ENCODE data around the gene FRMD4B.

Gene FRMD4B

GRCh38 chr3:69378112-69378802 lies 7.6 kb downstream of the FRMD4B start:
- Mint-ChIP-seq H3K4me3 (no peak overlapping the region), H3K9me3 (no peaks in the 10 kb centered on the region), H3K4me1 (peaks cover 15% of the 10 kb centered on the region), H3K36me3 (ENCODE audit: low read depth) (no peaks in the 10 kb centered on the region), H3K27ac (no peak overlapping the region), H3K27me3 (ENCODE audit: low read depth) (peaks cover 4% of the 10 kb centered on the region)
- TF ChIP-seq, protein P1, sequence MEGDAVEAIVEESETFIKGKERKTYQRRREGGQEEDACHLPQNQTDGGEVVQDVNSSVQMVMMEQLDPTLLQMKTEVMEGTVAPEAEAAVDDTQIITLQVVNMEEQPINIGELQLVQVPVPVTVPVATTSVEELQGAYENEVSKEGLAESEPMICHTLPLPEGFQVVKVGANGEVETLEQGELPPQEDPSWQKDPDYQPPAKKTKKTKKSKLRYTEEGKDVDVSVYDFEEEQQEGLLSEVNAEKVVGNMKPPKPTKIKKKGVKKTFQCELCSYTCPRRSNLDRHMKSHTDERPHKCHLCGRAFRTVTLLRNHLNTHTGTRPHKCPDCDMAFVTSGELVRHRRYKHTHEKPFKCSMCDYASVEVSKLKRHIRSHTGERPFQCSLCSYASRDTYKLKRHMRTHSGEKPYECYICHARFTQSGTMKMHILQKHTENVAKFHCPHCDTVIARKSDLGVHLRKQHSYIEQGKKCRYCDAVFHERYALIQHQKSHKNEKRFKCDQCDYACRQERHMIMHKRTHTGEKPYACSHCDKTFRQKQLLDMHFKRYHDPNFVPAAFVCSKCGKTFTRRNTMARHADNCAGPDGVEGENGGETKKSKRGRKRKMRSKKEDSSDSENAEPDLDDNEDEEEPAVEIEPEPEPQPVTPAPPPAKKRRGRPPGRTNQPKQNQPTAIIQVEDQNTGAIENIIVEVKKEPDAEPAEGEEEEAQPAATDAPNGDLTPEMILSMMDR (IDR thresholded peaks at IDR 0.05; ENCODE audit: unreplicated experiment in 3 of 3), result no peak

- Mint-ChIP-seq H3K4me3 (no peak overlapping the region), H3K36me3 (ENCODE audit: low read depth) (no peaks in the 10 kb centered on the region), H3K27me3 (ENCODE audit: low read depth) (peaks cover 4% of the 10 kb centered on the region), H3K9me3 (no peaks in the 10 kb centered on the region), H3K4me1 (peaks cover 15% of the 10 kb centered on the region), H3K27ac (no peak overlapping the region)
- TF ChIP-seq, protein P1 (IDR thresholded peaks at IDR 0.05; ENCODE audit: unreplicated experiment in 3 of 3), result no peak
Observed at GRCh38 chr3:69377262-69377661, 8.6 kb downstream of the FRMD4B start.

DNA sequence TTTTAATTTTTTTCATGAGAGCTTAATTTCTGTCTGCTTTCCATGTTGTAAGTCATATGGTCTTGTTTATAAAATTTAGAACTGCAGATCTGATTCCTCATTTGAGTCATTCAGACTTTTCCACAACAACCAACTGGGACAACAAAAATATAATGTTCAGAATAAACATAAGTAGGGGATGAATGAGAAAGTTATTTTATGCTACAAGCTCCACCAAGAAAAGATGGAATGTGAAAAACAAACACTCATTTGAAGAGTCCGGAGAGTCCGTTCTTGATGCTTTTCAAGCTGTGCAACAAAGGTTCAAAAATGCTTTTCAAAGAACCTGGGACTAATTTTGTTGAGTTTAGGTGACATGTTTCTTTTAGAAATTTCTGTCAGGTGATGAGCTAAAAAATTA lies 9.2 kb downstream of the FRMD4B start:
- Mint-ChIP-seq H3K27me3 (ENCODE audit: low read depth) (peaks cover 4% of the 10 kb centered on the region), H3K36me3 (ENCODE audit: low read depth) (no peaks in the 10 kb centered on the region), H3K4me3 (no peak overlapping the region), H3K4me1 (peaks cover 15% of the 10 kb centered on the region), H3K27ac (no peak overlapping the region), H3K9me3 (no peaks in the 10 kb centered on the region)
- TF ChIP-seq, protein P1 (IDR thresholded peaks at IDR 0.05; ENCODE audit: unreplicated experiment in 3 of 3), result no peak

DNA sequence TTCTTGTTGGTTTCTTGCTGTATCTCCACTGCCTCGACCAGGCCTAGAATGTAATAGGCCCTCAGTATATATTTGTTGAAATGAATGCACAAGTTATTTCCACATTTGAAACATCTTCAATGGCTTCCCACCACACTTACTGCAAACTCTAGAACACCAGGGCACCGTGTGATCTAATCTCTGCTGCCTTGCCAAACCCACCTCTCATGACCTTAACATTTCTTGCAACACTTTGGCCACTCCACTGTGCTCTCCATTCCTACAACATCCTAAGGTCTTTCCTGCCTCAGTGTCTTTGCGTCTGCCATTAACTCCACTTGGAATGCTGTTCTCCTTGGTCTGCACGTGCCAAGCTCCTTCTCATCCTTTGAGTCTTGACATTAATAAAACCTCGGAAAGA lies 14.1 kb downstream of the FRMD4B start:
- H3K36me3 Mint-ChIP-seq (ENCODE audit: low read depth), result no peaks in the 10 kb centered on the region
- no peak overlapping the region for H3K4me3 Mint-ChIP-seq
- H3K27ac Mint-ChIP-seq, result no peak overlapping the region
- TF ChIP-seq, protein P1 (IDR thresholded peaks at IDR 0.05; ENCODE audit: unreplicated experiment in 3 of 3), result no peak
- no peaks in the 10 kb centered on the region for H3K9me3 Mint-ChIP-seq
- H3K4me1 Mint-ChIP-seq, result peaks cover 13% of the 10 kb centered on the region
- H3K27me3 Mint-ChIP-seq (ENCODE audit: low read depth), result no peaks in the 10 kb centered on the region

GRCh38 chr3:69370901-69371301 lies 15.0 kb downstream of the FRMD4B start:
- no peaks in the 10 kb centered on the region for H3K27me3 Mint-ChIP-seq (ENCODE audit: low read depth)
- H3K27ac Mint-ChIP-seq, result no peak overlapping the region
- TF ChIP-seq, protein P1 (IDR thresholded peaks at IDR 0.05; ENCODE audit: unreplicated experiment in 3 of 3), result no peak
- no peak overlapping the region for H3K4me3 Mint-ChIP-seq
- H3K9me3 Mint-ChIP-seq, result no peaks in the 10 kb centered on the region
- no peaks in the 10 kb centered on the region for H3K36me3 Mint-ChIP-seq (ENCODE audit: low read depth)
- peaks cover 13% of the 10 kb centered on the region for H3K4me1 Mint-ChIP-seq
